KOPT-K1 (cell line): ENCODE measurements around the gene SLC20A1.
"Not testable (repeated sequence)": the region's sequence is repeated elsewhere in the genome, so short reads cannot be mapped to it uniquely, and the experiment has no call there.

Experiments used
- H3K27ac ChIP-seq: fragments of 200-600 bp; sonication (generic); 2 replicates; pipeline ENCODE4 v1.5.1; 2016; ENCODE audit warnings: antibody characterized with exemption, mild to moderate bottlenecking, low read depth, low read length; ENCODE audit not compliant: poor library complexity, severe bottlenecking
- H3K36me3 ChIP-seq: fragments of 200-600 bp; sonication (generic); 2 replicates; pipeline ENCODE4 v1.5.1; 2017; ENCODE audit warnings: antibody characterized with exemption, mild to moderate bottlenecking, low read length, moderate library complexity; ENCODE audit not compliant: insufficient read depth
- H3K9me3 ChIP-seq: fragments of 200-600 bp; sonication (generic); 2 replicates; pipeline ENCODE4 v1.5.1; 2017; ENCODE audit warnings: antibody characterized with exemption, low read length, mild to moderate bottlenecking; ENCODE audit not compliant: insufficient read depth, poor library complexity, severe bottlenecking

SLC20A1 gene

GRCh38 chr2:112615798-112616197 lies 29.9 kb upstream of the SLC20A1 start:
- not testable (repeated sequence) for H3K27ac ChIP-seq, H3K36me3 ChIP-seq

GRCh38 chr2:112618383-112618782 lies 27.4 kb upstream of the SLC20A1 start:
- H3K36me3 ChIP-seq = no peaks in the 10 kb centered on the region
- no peak overlapping the region for H3K27ac ChIP-seq
- H3K9me3 ChIP-seq = no peaks in the 10 kb centered on the region

More at GRCh38 chr2:112615798-112616197, 29.9 kb upstream of the SLC20A1 start:
- not testable (repeated sequence) for H3K9me3 ChIP-seq

GRCh38 chr2:112621790-112622527 lies 23.8 kb upstream of the SLC20A1 start:
- Histone ChIP-seq H3K36me3 (no peaks in the 10 kb centered on the region), H3K9me3 (no peaks in the 10 kb centered on the region), H3K27ac (no peak overlapping the region)

- no peak overlapping the region for H3K27ac ChIP-seq
Observed at GRCh38 chr2:112622528-112622849, 23.2 kb upstream of the SLC20A1 start.

GRCh38 chr2:112623913-112624777 lies 21.6 kb upstream of the SLC20A1 start:
- Histone ChIP-seq H3K27ac (no peak overlapping the region), H3K9me3 (no peaks in the 10 kb centered on the region), H3K36me3 (no peaks in the 10 kb centered on the region)

More at GRCh38 chr2:112622528-112622849, 23.2 kb upstream of the SLC20A1 start:
- Histone ChIP-seq H3K9me3 (no peaks in the 10 kb centered on the region), H3K36me3 (no peaks in the 10 kb centered on the region)

GRCh38 chr2:112625474-112626114 lies 20.1 kb upstream of the SLC20A1 start:
- H3K36me3 ChIP-seq = no peaks in the 10 kb centered on the region
- H3K9me3 ChIP-seq = no peaks in the 10 kb centered on the region
- H3K27ac ChIP-seq = no peak overlapping the region

GRCh38 chr2:112626604-112627059 lies 19.1 kb upstream of the SLC20A1 start:
- Histone ChIP-seq H3K9me3 (no peaks in the 10 kb centered on the region), H3K27ac (peak overlapping the region; percentile 38), H3K36me3 (no peaks in the 10 kb centered on the region)

DNA sequence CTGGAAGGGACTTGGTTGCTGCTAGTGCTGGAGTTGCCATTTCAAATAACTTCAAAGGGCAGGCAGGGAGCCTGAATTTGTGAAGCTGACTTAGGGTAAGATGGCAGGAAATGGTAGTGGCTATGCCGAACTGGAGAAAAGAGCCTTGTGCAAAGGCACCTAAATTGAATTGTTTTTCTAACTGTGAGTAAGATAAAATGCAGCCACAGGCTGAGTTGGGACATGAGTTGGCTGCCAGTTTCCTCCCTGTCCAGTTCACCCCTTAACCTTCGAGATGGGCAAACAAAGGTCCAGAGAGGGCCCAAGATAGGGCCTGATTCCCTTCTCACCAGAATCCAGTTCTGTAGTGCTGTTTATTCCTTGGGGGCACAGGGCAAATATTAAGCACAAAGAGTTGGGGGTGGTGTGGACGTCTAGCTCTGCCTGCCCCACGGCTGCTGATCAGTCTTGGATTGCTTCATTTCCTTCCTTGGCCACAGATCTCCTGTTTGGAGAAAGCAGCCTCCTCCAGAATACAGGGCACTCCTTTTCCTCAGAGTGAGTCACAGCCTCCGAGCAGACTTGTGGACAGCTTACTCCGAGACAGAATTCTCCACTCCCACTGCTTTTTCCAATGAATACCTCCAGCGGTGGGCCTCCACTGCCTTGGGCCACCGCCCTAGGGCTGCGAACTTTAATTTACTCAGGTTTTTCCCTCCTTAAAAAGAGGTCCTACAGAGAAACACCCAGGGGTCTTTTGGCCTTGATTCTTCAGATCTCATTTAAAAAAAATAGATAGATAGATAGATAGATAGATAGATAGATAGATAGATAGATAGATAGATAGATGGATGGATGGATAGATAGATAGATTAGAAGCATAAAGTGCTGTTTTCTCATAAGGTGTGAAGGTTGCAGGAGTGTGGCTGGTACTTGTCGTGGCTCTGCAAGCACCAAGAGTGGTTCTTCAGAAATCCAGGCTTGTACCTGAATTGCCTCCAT lies 18.4 kb upstream of the SLC20A1 start:
- H3K27ac ChIP-seq = peak overlapping the region; percentile 38
- no peaks in the 10 kb centered on the region for H3K9me3 ChIP-seq
- no peaks in the 10 kb centered on the region for H3K36me3 ChIP-seq

DNA sequence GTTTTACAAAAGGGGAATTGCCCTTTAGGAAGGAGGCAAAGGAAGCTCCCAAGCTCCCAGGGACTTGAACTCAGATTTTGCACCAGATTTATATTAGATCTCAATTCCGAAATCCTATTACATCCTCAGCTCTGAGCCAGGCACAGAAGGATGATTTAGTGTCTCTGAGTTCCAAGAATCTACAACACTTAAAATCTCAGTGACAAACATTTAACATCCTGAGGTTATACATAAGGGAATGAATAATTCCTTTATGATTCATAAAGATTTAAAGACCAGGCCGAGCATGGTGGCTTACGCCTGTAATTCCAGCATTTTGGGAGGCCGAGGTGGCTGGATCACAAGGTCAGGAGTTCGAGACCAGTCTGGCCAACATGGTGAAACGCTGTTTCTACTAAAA lies 16.5 kb upstream of the SLC20A1 start:
- no peak overlapping the region for H3K27ac ChIP-seq
- H3K36me3 ChIP-seq = no peaks in the 10 kb centered on the region
- H3K9me3 ChIP-seq = no peaks in the 10 kb centered on the region

GRCh38 chr2:112629823-112630222 lies 15.9 kb upstream of the SLC20A1 start:
- Histone ChIP-seq H3K9me3 (no peaks in the 10 kb centered on the region), H3K27ac (no peak overlapping the region), H3K36me3 (no peaks in the 10 kb centered on the region)

GRCh38 chr2:112630268-112630667 lies 15.5 kb upstream of the SLC20A1 start:
- Histone ChIP-seq H3K36me3 (no peaks in the 10 kb centered on the region), H3K27ac (peak overlapping the region; percentile 52), H3K9me3 (no peaks in the 10 kb centered on the region)

GRCh38 chr2:112633708-112634107 lies 12.0 kb upstream of the SLC20A1 start:
- no peak overlapping the region for H3K27ac ChIP-seq
- H3K9me3 ChIP-seq = no peaks in the 10 kb centered on the region
- no peaks in the 10 kb centered on the region for H3K36me3 ChIP-seq

DNA sequence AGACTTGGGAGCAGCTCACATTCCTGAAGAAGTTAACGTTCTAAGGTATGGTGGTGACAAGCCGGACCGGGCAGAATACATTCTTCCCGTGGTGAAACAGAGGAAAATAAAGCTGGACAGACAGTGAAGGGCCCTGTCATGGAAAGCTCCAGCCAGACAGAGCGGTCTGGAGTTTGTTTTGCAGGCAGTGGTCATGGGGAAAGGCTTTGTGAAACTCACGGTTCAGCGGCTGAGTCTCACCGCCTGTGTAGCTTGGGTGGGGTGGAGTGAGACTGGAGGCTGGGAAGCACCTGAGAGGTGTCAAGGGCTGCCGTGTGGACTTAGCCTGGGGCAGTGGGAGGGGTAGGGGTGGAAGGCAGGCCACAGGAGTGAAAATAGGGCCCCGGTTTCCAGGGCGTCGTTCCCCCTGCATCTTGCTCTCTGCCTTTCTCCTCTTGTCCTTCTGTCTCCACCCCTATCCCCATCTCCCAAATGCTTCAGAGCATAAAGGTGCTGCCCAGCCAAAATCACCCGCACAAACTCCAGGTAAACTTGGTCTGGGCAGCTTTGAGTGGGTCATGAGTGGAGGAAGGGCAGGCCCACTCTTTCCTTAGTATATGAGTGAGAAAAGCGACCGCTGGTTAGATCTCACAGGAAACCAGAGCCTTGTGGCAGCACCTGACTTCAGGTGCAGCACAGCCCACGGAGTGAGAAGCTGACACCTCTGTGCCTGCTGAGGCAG lies 11.4 kb upstream of the SLC20A1 start:
- Histone ChIP-seq H3K36me3 (no peaks in the 10 kb centered on the region), H3K9me3 (no peaks in the 10 kb centered on the region), H3K27ac (no peak overlapping the region)

GRCh38 chr2:112634874-112635157 lies 10.9 kb upstream of the SLC20A1 start:
- Histone ChIP-seq H3K27ac (no peak overlapping the region), H3K9me3 (no peaks in the 10 kb centered on the region), H3K36me3 (no peaks in the 10 kb centered on the region)
